Left lung (tissue), 10 donors: ENCODE measurements around the gene ARID3C. TPM values are rescaled to one million over a fixed set of nuclear protein-coding genes. Genes with fewer than 3 reads are reported as not detected.

ENCODE experiments used
- ATAC-seq: fragments of 200-7000 bp; cut with Tn5 transposase; one replicate; pipeline ENCODE4 v1.9.1; 2020; ENCODE audit warnings: moderate library complexity
- DNase-seq, 4 donors: peaks; one replicate each; pipeline ENCODE4 v3.0.0-alpha.2; 2013 to 2020
- H3K27ac ChIP-seq, 2 donors: fragments of 200-600 bp; sonication (generic) in 1 of 2; one replicate each; pipeline versions ENCODE4 v1.5.0 to v1.8.0; 2020 to 2021
- H3K27me3 ChIP-seq, 2 donors: fragments of 200-600 bp; sonication (generic) in 1 of 2; one replicate each; pipeline versions ENCODE4 v1.5.0 to v1.8.0; 2020 to 2021
- H3K36me3 ChIP-seq, 2 donors: fragments of 200-600 bp; sonication (generic) in 1 of 2; one replicate each; pipeline versions ENCODE4 v1.5.0 to v1.8.0; 2020 to 2021
- H3K4me1 ChIP-seq, 2 donors: fragments of 200-600 bp; one replicate each; pipeline ENCODE4 v1.8.0; 2021
- H3K4me3 ChIP-seq, 2 donors: fragments of 200-600 bp; sonication (generic) in 1 of 2; one replicate each; pipeline versions ENCODE4 v1.5.0 to v1.8.0; 2020 to 2021; ENCODE audit warnings: mild to moderate bottlenecking in 1 of 2
- H3K9me3 ChIP-seq, 2 donors: fragments of 200-600 bp; sonication (generic) in 1 of 2; one replicate each; pipeline versions ENCODE4 v1.5.0 to v1.8.0; 2020 to 2021
- intact Hi-C, 2 donors: fragments of 100-400 bp; cut with DNase I; formaldehyde crosslinking; loops; one replicate each; pipeline versions ENCODE4 v1.11.2 to v1.14.2; 2022
- polyA plus RNA-seq, 6 donors: library from polyadenylated mRNA; unstranded; fragments of 120-200 nt; gene quantifications; one replicate each; pipeline ENCODE4 v1.2.1, GENCODE V29; 2013; ENCODE audit not compliant: insufficient read length in 6 of 6
- total RNA-seq, 2 donors: library from RNA; stranded (reverse); fragmentation: NEBNext Ultra II Directional; extraction: Animal tissue kit (Norgen Biotek cat#: 25700); gene quantifications; one replicate each; pipeline ENCODE4 v1.2.1, GENCODE V29; 2021
- TF ChIP-seq, protein P1 (sequence below), 2 donors: fragments of 200-600 bp; sonication (generic) in 1 of 2; IDR thresholded peaks; one replicate each; pipeline versions ENCODE4 v1.5.0 to v1.8.0; 2021; ENCODE audit warnings: antibody characterized with exemption in 2 of 2
- donor health status: DM: no; HTN: yes; CAD: no.
- donor health status: DM: no; HTN: no; CAD: no.

ARID3C gene
- total and polyA plus RNA-seq, 8 donors = 0.13 to 0.24 (median 0.15) TPM; not detected in 5

DNA sequence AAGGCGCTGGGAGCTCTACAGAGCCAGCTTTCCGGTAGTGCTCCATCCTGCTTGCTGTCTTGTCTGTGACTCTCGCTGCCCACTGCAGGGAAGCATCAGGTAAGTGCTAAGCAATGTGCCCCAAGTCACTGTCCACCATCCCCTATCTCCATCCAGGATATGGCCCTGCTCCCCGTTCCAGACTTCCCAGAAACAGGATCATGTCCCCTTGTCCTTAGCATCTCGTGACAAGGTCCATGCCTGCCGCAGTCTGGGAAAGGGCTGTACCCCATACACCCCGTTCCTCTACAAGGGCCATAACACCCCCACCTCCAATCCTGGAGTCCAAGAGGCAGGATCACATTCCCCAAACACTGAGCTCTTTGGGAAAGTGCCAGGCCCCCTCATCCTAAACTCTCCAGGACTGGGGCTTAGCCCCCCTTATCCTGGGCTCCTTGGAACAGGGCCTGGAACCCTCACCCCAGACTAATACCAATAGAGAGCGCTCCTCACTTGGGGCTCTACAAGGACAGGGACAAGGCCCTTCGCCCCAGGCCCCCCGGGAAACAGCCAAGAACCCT lies 17.5 kb downstream of the ARID3C start:
- no peaks in the 10 kb centered on the region for H3K27me3 ChIP-seq
- no peaks in the 10 kb centered on the region for H3K9me3 ChIP-seq
- H3K27ac ChIP-seq = peak overlapping the region; percentile 68 to 76
- peak; percentile 5 for ATAC-seq
- TF ChIP-seq, protein P1, sequence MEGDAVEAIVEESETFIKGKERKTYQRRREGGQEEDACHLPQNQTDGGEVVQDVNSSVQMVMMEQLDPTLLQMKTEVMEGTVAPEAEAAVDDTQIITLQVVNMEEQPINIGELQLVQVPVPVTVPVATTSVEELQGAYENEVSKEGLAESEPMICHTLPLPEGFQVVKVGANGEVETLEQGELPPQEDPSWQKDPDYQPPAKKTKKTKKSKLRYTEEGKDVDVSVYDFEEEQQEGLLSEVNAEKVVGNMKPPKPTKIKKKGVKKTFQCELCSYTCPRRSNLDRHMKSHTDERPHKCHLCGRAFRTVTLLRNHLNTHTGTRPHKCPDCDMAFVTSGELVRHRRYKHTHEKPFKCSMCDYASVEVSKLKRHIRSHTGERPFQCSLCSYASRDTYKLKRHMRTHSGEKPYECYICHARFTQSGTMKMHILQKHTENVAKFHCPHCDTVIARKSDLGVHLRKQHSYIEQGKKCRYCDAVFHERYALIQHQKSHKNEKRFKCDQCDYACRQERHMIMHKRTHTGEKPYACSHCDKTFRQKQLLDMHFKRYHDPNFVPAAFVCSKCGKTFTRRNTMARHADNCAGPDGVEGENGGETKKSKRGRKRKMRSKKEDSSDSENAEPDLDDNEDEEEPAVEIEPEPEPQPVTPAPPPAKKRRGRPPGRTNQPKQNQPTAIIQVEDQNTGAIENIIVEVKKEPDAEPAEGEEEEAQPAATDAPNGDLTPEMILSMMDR (IDR thresholded peaks at IDR 0.05) = no peak
- peaks cover 0 to 23% of the 10 kb centered on the region in 2 donors for H3K36me3 ChIP-seq
- H3K4me3 ChIP-seq = peak overlapping the region; percentile 44 to 71
- peaks cover 0 to 18% of the 10 kb centered on the region in 2 donors for H3K4me1 ChIP-seq
- intact Hi-C loops = no loop called here
- no peak for DNase-seq

DNA sequence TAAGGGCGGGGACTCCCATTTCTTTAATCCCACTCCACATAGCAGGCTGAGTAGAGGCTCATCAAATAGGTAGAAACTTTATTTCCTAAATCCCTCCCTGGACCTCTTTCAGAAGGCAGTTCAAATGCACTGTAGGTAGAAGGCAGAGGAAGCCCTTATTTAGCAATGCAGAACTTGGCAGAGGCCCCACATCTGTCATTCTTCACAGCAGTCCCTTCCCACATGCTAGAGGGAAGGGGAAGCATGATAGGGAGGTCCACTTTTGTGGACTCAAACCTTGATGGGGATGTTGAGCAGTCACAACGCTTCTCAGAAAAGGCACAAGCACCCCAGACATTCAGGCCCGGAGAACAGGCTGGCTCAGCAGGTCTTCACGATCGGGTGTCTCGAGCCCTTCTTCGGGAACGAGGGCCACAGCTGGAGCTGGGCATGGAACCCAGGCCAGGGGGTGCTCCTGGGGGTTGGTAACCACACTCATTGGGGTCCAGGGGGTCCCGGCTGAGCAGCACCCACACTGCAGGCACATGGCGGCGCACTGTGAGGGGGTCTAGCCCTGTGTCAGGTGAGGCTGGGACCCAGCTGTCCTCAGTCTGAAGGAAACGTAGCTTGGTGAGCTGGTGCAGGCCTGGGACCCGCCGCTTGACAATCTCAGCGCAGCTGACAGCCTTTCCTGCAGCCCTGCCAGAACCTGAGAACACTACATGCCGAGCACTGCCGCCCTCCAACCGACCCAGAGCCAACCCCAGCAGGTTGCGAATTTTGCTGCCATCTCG lies 18.2 kb downstream of the ARID3C start:
- intact Hi-C loops = no loop called here
- H3K4me3 ChIP-seq = peak overlapping the region in 1 of 2 donors; percentile 71
- H3K36me3 ChIP-seq = peaks cover 0 to 16% of the 10 kb centered on the region in 2 donors
- TF ChIP-seq, protein P1 (IDR thresholded peaks at IDR 0.05) = no peak
- H3K9me3 ChIP-seq = no peaks in the 10 kb centered on the region
- peaks cover 0 to 18% of the 10 kb centered on the region in 2 donors for H3K4me1 ChIP-seq
- DNase-seq = peak in 1 of 4 donors; percentile 79
- no peaks in the 10 kb centered on the region for H3K27me3 ChIP-seq
- H3K27ac ChIP-seq = no peak overlapping the region
- ATAC-seq = no peak

DNA sequence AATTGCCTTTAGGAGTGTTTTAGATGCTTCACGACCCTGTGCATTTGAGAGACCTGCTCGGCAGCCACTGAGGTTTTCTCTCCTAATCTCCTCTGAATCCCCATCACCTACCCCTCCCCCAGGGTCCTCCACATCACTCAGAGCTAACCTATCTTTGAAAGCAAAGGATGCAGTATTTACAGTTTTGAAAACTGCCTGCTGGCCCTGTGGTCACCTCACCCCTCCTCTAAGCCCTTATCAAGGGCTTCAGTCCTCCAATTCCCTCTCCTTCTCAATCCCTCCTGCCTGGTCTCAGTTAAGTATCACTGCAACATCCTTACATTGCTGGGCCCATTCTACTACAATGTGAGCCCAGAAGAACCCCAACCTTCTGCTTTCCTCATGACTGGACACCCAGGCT lies 21.5 kb downstream of the ARID3C start:
- Histone ChIP-seq H3K27ac (no peak overlapping the region), H3K9me3 (no peaks in the 10 kb centered on the region), H3K4me3 (no peak overlapping the region), H3K4me1 (peaks cover 0 to 10% of the 10 kb centered on the region in 2 donors), H3K27me3 (no peaks in the 10 kb centered on the region), H3K36me3 (no peaks in the 10 kb centered on the region)
- no peak for ATAC-seq
- TF ChIP-seq, protein P1 (IDR thresholded peaks at IDR 0.05) = no peak
- intact Hi-C loops = loop anchor here in 1 of 2 donors (10.0 kb wide), 2 partner anchors 203 to 273 kb away; no protein-coding TSS in a partner anchor
- DNase-seq = no peak

DNA sequence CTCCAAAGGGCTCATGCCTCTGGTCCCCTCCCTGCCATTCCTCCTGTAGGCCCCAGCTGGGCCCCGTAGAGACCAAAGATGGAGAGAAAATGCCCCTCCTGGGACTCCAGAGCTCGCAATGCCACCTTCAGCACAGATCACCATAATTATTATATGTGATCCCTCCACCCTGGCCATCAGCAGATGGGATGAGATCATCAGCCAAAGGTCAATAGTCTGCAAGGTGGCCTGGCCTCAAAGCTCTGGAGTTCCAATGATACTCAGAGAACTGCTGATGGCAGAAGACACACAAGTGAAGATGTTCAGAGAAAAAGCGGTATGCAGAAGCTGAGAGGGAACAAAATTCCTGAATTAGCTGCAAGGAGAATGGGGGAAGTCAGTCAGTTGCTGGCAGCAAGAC lies 22.0 kb downstream of the ARID3C start:
- H3K36me3 ChIP-seq = no peaks in the 10 kb centered on the region
- H3K4me3 ChIP-seq = no peak overlapping the region
- no peak overlapping the region for H3K27ac ChIP-seq
- no peak for ATAC-seq
- TF ChIP-seq, protein P1 (IDR thresholded peaks at IDR 0.05) = no peak
- H3K9me3 ChIP-seq = no peaks in the 10 kb centered on the region
- H3K27me3 ChIP-seq = no peaks in the 10 kb centered on the region
- intact Hi-C loops = loop anchor here in 1 of 2 donors (10.0 kb wide), 2 partner anchors 202 to 272 kb away; no protein-coding TSS in a partner anchor
- DNase-seq = no peak
- peaks cover 0 to 9% of the 10 kb centered on the region in 2 donors for H3K4me1 ChIP-seq

DNA sequence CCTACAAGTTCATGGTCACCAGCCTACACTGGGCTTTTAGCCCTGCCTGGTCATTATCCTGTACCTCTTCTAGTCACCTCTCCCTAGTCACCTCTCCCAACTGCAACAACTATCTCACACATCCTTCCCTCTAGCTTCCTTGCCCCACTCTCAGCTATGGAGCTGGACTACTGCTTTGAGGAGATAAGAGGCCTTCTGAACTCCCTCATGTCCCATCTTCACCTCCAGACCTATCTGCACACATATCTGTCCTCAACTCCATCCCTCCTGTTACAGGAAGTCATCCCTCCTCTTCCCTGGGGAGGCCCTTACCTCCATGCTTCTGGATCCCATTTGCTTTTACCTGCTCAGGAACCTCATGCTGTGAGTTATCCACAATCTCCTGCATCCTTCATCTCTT lies 22.7 kb downstream of the ARID3C start:
- Histone ChIP-seq H3K4me3 (no peak overlapping the region), H3K9me3 (no peaks in the 10 kb centered on the region), H3K27ac (no peak overlapping the region), H3K27me3 (no peaks in the 10 kb centered on the region), H3K36me3 (no peaks in the 10 kb centered on the region), H3K4me1 (peaks cover 0 to 5% of the 10 kb centered on the region in 2 donors)
- no peak for ATAC-seq
- TF ChIP-seq, protein P1 (IDR thresholded peaks at IDR 0.05) = no peak
- DNase-seq = no peak
- intact Hi-C loops = loop anchor here in 1 of 2 donors (10.0 kb wide), 2 partner anchors 201 to 271 kb away; no protein-coding TSS in a partner anchor
